Measurements from ENCODE around the gene OPRM1. TPM values are rescaled to one million over a fixed set of nuclear protein-coding genes. Genes with fewer than 3 reads are reported as not detected.
"Not testable (repeated sequence)": the region's sequence is repeated elsewhere in the genome, so short reads cannot be mapped to it uniquely, and the experiment has no call there.

The OPRM1 gene
- total RNA-seq, 1 donor from 2014 or later = not detected

GRCh38 chr6:154071711-154072110 lies 32.7 kb downstream of the OPRM1 start:
- Mint-ChIP-seq H3K4me3 (ENCODE audit: unreplicated experiment) (no peak overlapping the region), H3K36me3 (ENCODE audit: unreplicated experiment) (no peaks in the 10 kb centered on the region), H3K9me3 (ENCODE audit: unreplicated experiment) (no peaks in the 10 kb centered on the region), H3K27me3 (ENCODE audit: unreplicated experiment) (peaks cover 24% of the 10 kb centered on the region), H3K4me1 (ENCODE audit: unreplicated experiment) (no peaks in the 10 kb centered on the region), H3K27ac (ENCODE audit: unreplicated experiment) (no peak overlapping the region)
- DNase-seq (ENCODE audit: extremely low spot score, unreplicated experiment) = no peak
- TF ChIP-seq CTCF (IDR thresholded peaks at IDR 0.05) = no peak

- H3K4me1 Mint-ChIP-seq (ENCODE audit: unreplicated experiment) = peaks cover 13% of the 10 kb centered on the region
- DNase-seq (ENCODE audit: extremely low spot score, unreplicated experiment); H3K27ac Mint-ChIP-seq (ENCODE audit: unreplicated experiment); H3K36me3 Mint-ChIP-seq (ENCODE audit: unreplicated experiment); H3K9me3 Mint-ChIP-seq (ENCODE audit: unreplicated experiment); H3K27me3 Mint-ChIP-seq (ENCODE audit: unreplicated experiment); H3K4me3 Mint-ChIP-seq (ENCODE audit: unreplicated experiment): not testable (repeated sequence)
Measured at GRCh38 chr6:154078596-154078995, 39.6 kb downstream of the OPRM1 start.

GRCh38 chr6:154080461-154081189 lies 41.6 kb downstream of the OPRM1 start:
- no peak for TF ChIP-seq CTCF (IDR thresholded peaks at IDR 0.05)
- no peak overlapping the region for H3K27ac Mint-ChIP-seq (ENCODE audit: unreplicated experiment)
- no peak overlapping the region for H3K4me3 Mint-ChIP-seq (ENCODE audit: unreplicated experiment)
- H3K27me3 Mint-ChIP-seq (ENCODE audit: unreplicated experiment) = peaks cover 3% of the 10 kb centered on the region
- H3K9me3 Mint-ChIP-seq (ENCODE audit: unreplicated experiment) = peaks cover 5% of the 10 kb centered on the region
- peaks cover 13% of the 10 kb centered on the region for H3K4me1 Mint-ChIP-seq (ENCODE audit: unreplicated experiment)
- no peak for DNase-seq (ENCODE audit: extremely low spot score, unreplicated experiment)
- no peaks in the 10 kb centered on the region for H3K36me3 Mint-ChIP-seq (ENCODE audit: unreplicated experiment)

DNA sequence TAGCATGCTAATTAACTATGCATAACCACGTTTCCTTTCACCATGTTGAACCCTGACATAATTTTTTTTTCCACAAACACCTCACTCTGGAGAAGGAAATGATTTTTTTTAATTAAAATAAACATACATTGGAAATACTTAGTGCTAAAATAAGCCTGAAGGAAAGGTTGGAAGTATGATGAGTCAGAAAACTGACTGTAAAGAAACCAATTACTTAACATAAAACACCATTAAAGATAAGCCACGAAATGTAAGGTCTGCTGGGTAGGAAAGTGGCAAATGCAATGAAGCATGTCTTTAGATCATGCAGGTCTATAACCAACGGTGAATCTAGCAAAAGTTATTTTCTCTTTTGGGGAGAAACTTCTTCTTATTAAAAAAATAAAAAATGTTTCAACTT lies 47.5 kb downstream of the OPRM1 start:
- TF ChIP-seq CTCF (IDR thresholded peaks at IDR 0.05) = no peak
- H3K4me3 Mint-ChIP-seq (ENCODE audit: unreplicated experiment) = no peak overlapping the region
- H3K4me1 Mint-ChIP-seq (ENCODE audit: unreplicated experiment) = peaks cover 3% of the 10 kb centered on the region
- H3K27me3 Mint-ChIP-seq (ENCODE audit: unreplicated experiment) = no peaks in the 10 kb centered on the region
- no peaks in the 10 kb centered on the region for H3K36me3 Mint-ChIP-seq (ENCODE audit: unreplicated experiment)
- no peaks in the 10 kb centered on the region for H3K9me3 Mint-ChIP-seq (ENCODE audit: unreplicated experiment)
- no peak for DNase-seq (ENCODE audit: extremely low spot score, unreplicated experiment)
- no peak overlapping the region for H3K27ac Mint-ChIP-seq (ENCODE audit: unreplicated experiment)

- Mint-ChIP-seq H3K27me3 (ENCODE audit: unreplicated experiment) (peaks cover 7% of the 10 kb centered on the region), H3K4me1 (ENCODE audit: unreplicated experiment) (no peaks in the 10 kb centered on the region), H3K4me3 (ENCODE audit: unreplicated experiment) (no peak overlapping the region), H3K36me3 (ENCODE audit: unreplicated experiment) (no peaks in the 10 kb centered on the region), H3K27ac (ENCODE audit: unreplicated experiment) (no peak overlapping the region), H3K9me3 (ENCODE audit: unreplicated experiment) (no peaks in the 10 kb centered on the region)
- no peak for DNase-seq (ENCODE audit: extremely low spot score, unreplicated experiment)
- TF ChIP-seq CTCF (IDR thresholded peaks at IDR 0.05) = no peak
Measured at GRCh38 chr6:154092326-154092962, 53.4 kb downstream of the OPRM1 start.
